SIG-M5 treated with dmso at 0.1 percent for 504 hours (cell line): ENCODE measurements around the gene ATXN1.
"Not testable (repeated sequence)": the region's sequence is repeated elsewhere in the genome, so short reads cannot be mapped to it uniquely, and the experiment has no call there.

Experiments
- DNase-seq: peaks from one replicate; lab custom pipeline; 2025; ENCODE audit not compliant: unreplicated experiment; lab: John Stamatoyannopoulos, UW

Gene ATXN1

GRCh38 chr6:16702627-16703378, 58.5 kb downstream of the ATXN1 start:
- DNase-seq: not testable (repeated sequence)

- DNase-seq: no peak
Observed at GRCh38 chr6:16700916-16701234, 60.4 kb downstream of the ATXN1 start.

GRCh38 chr6:16700202-16700915, 60.9 kb downstream of the ATXN1 start:
- DNase-seq: no peak

GRCh38 chr6:16698997-16699868, 62.0 kb downstream of the ATXN1 start:
- no peak for DNase-seq

- no peak for DNase-seq
Observed at GRCh38 chr6:16698162-16698533, 63.1 kb downstream of the ATXN1 start.

GRCh38 chr6:16697437-16698161, 63.7 kb downstream of the ATXN1 start:
- no peak for DNase-seq

DNA sequence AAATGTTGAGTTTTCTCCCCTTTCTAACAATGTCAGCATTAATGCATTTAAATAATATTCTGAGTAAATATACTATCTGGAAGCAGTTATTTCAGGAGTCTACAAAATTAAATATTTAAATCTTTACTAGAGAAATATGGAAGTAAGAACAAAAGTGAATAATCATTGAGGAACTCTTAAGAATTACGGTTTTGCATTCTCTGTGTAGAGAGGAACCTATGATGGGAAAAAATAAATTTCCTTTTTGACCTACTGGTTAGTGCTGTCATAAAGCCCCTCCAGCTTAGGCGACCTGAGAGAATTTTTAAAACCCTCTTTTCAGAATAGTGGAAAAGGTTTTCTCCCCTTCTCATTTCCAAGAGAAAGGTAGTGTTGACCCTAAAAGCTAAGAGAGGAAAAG, 64.8 kb downstream of the ATXN1 start:
- DNase-seq: no peak

GRCh38 chr6:16694781-16695578, 66.3 kb downstream of the ATXN1 start:
- DNase-seq: peak; percentile 68

- DNase-seq: no peak
Observed at GRCh38 chr6:16691324-16691723, 69.9 kb downstream of the ATXN1 start.

DNA sequence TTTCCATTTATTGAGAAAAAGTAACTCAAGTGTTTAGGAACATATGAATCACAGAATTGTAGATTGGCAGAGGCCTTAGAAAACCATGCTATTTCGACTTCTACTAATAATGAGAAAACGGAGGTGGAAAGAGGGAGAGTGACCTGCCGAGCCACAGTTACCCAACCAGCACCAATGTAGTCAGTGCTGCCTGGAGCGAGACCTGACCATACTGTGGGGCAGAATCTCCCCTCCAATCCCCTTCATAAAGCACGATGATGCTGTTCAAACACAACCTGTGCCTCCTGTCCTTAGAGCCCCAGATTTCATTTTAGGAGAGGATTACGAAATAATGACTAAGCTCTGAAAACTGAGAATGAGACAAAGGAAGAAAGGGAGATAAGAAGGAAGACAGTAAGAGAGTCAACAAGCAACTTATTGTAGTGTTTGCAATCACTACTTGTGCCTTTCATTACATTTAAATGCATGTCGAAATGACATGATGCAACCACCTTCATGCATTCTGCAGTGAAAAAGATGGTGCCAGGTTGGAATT, 70.6 kb downstream of the ATXN1 start:
- peak; percentile 70 for DNase-seq

GRCh38 chr6:16689788-16690607, 71.3 kb downstream of the ATXN1 start:
- no peak for DNase-seq

GRCh38 chr6:16688984-16689636, 72.2 kb downstream of the ATXN1 start:
- no peak for DNase-seq

DNA sequence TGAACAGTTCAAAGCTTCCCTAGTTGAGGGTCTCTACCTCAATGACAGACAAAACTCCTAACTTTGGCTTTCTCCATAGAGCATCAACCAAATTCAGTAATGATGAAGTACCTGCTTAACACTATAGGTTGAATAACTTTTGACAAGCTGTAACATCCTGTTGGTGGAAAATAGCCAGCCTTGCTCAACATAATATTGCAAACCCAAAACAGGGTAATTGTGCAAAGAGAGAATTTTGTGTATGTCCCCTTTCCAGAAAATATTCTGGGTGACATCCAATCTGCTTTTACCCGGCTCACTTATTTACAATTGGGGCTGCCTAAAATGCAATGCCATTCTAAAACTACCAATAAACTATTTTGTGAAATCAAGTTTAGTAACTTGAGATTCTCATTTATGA, 72.8 kb downstream of the ATXN1 start:
- no peak for DNase-seq

DNA sequence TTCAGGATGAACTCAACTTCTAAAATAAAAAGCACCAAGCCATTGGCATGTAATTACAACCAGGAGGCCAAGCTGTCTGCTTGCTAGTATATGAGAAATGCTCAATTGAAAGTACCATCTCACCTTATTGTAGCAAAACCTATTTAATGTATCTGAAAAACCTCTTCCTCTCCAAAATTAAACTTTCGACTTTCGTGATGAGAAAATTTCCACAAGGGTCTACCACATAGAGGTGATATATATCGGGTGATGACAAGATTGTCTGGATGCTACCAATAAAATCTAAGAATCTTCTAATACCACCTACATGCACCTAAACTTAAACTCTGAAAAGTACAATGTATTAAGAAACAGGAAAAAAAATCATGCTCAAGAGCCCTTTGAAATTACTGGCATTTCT, 74.2 kb downstream of the ATXN1 start:
- DNase-seq: no peak

GRCh38 chr6:16684896-16685554, 76.2 kb downstream of the ATXN1 start:
- DNase-seq: no peak

DNA sequence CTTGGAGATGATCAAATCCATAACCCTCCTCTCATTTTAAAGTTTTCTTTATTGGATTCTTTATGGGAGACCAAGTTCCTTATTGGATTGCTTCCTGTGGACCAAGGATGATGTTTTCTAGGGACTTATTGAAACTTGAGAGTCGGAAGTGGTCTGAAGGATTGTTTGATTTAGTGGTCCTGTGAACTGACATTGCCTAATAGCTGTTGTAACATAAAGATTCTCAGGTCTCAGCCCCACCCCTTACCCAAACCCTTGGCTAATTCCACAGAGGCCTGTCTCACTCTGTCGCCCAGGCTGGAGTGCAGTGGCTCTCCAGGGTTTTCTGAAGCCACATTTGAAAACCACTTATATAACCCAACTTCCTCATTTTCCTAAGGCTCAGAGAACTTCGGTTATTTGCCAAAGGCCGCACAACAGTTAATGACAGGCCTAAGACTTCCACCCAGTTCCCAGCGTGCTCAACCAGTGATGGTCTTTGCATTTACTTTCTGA, 77.0 kb downstream of the ATXN1 start:
- peak; percentile 94 for DNase-seq

- peak; percentile 59 for DNase-seq
Observed at GRCh38 chr6:16683641-16684194, 77.5 kb downstream of the ATXN1 start.
